K562 (cell line): ENCODE results near the gene FBXL3. TPM values are rescaled to one million over a fixed set of nuclear protein-coding genes. Genes with fewer than 3 reads are reported as not detected.

ENCODE experiments used
- HIVEP1 ChIP-seq: fragments of 250-450 bp; sonication (Bioruptor Pico); IDR thresholded peaks from 2 replicates; pipeline ENCODE4 v1.4.0; 2020; ENCODE audit warnings: mild to moderate bottlenecking
- PATZ1 ChIP-seq: fragments of 250-450 bp; sonication (Bioruptor Pico); IDR thresholded peaks from 2 replicates; pipeline ENCODE4 v1.5.0; 2020; ENCODE audit warnings: mild to moderate bottlenecking, borderline replicate concordance
- ZBTB40 ChIP-seq, 2 experiments: fragments of 450-650 bp in 1 of 2; sonication (generic) in 1 of 2; formaldehyde crosslinking in 1 of 2; IDR thresholded peaks; 2 replicates each; pipeline versions ENCODE4 v1.7.1 to v1.9.0; 2016 to 2022; ENCODE audit warnings: inconsistent platforms in 1 of 2, mild to moderate bottlenecking in 1 of 2, missing genetic modification reagents in 1 of 2
- ZFPM2 ChIP-seq: fragments of 250-450 bp; sonication (Bioruptor Pico); IDR thresholded peaks from 2 replicates; pipeline ENCODE4 v1.5.1; 2022; ENCODE audit warnings: mild to moderate bottlenecking
- ZNF12 ChIP-seq: sonication (generic); formaldehyde crosslinking; IDR thresholded peaks from 2 replicates; pipeline ENCODE4 v1.4.0; 2020; ENCODE audit warnings: mild to moderate bottlenecking, missing genetic modification reagents
- polyA plus RNA-seq, 8 experiments: library from polyadenylated mRNA; depleted of rRNA in 4 of 8; stranded (reverse) in 5 of 8; unstranded in 3 of 8; fragments of >200 nt; fragmentation: Nextera tagmentation in 2 of 8; fragmentation: Illumina TruSeq in 1 of 8; extraction: Ambion mirVana in 2 of 8; extraction: Trizol in 1 of 8; gene quantifications; 2 replicates each; pipeline versions ENCODE4 v1.2.1 to v1.2.3, GENCODE V29; 2011 to 2014; ENCODE audit warnings: inconsistent platforms in 1 of 8, missing spikeins in 1 of 8
- total RNA-seq, 7 experiments: library from RNA; depleted of rRNA in 6 of 7; stranded (reverse); fragments of >200 nt in 6 of 7; fragmentation: Illumina TruSeq in 2 of 7; extraction: Trizol in 2 of 7; gene quantifications; 2 replicates each; pipeline versions ENCODE4 v1.2.1 to v1.2.3, GENCODE V29; 2011 to 2021; ENCODE audit warnings: low replicate concordance in 1 of 7

Gene FBXL3
- total and polyA plus RNA-seq, 9 of the 15 experiments (the other 6 are each of a cell fraction or from before 2014, with no cell fraction given) = 3.8 to 16.4 (median 12.6) TPM

GRCh38 chr13:76958841-76959432 lies 68.0 kb downstream of the FBXL3 start (continued):
- TF ChIP-seq ZBTB40 (IDR thresholded peaks at IDR 0.05) = no peak
- no peak for TF ChIP-seq ZBTB40 (CRISPR knock-in tag; IDR thresholded peaks at IDR 0.05)
- TF ChIP-seq ZNF12 (CRISPR knock-in tag) = no peak
- TF ChIP-seq HIVEP1 (CRISPR knock-in tag) = no peak
- TF ChIP-seq ZFPM2 (CRISPR knock-in tag) = no peak
- no peak for TF ChIP-seq PATZ1
